Measurements from ENCODE around the gene SDCBP2. TPM values are rescaled to one million over a fixed set of nuclear protein-coding genes. Genes with fewer than 3 reads are reported as not detected.

The SDCBP2 gene
- total and polyA plus RNA-seq, 2 donors from 2014 or later = 10.3 to 18.3 TPM

DNA sequence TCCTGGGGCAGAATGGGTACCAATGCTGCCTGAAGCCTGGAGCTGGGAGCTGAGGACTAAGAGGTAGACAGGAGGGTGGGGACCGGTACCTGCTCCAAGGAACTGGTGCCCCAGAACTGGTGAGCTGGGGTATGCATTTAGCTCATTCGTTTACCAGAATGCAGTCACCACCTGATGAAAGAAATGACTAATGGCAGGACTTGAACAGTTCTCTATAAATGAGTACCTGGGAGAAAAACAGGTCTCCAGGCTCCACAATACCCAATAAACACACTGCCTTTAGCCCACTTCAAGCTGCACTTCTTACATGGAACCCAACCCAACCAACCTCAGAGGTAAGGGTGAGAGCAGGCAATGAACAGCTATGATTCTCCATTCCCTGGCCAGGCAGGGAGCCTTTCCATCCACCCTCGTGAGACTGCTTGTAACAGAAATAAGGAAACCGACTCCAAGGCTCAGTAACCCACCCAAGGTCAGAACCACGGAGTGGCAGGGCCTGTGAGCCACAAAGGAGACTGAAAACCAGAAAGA is 48.5 kb upstream of the SDCBP2 start:
- Histone ChIP-seq H3K9me3 (ENCODE audit: control insufficient read depth in 2 of 3, insufficient read depth in 1 of 3, low read length in 3 of 3) (no peaks in the 10 kb centered on the region), H3K4me3 (ENCODE audit: low read length in 3 of 3) (no peak overlapping the region), H3K27me3 (ENCODE audit: control insufficient read depth, insufficient read depth, low read length) (no peaks in the 10 kb centered on the region), H3K36me3 (ENCODE audit: control insufficient read depth in 2 of 3, insufficient read depth in 3 of 3, low read length in 3 of 3) (peaks cover 0 to 14% (median 0%) of the 10 kb centered on the region in 3 donors), H3K4me1 (ENCODE audit: control insufficient read depth in 2 of 3, insufficient read depth in 2 of 3, low read depth in 1 of 3, low read length in 3 of 3) (peaks cover 0 to 28% (median 6%) of the 10 kb centered on the region in 3 donors), H3K27ac (ENCODE audit: low read depth in 2 of 2, low read length in 2 of 2) (peak overlapping the region in 1 of 2 donors; percentile 9), H3K9ac (ENCODE audit: low read length in 3 of 3) (no peak overlapping the region)
- DNase-seq = no peak
- TF ChIP-seq, protein P1, sequence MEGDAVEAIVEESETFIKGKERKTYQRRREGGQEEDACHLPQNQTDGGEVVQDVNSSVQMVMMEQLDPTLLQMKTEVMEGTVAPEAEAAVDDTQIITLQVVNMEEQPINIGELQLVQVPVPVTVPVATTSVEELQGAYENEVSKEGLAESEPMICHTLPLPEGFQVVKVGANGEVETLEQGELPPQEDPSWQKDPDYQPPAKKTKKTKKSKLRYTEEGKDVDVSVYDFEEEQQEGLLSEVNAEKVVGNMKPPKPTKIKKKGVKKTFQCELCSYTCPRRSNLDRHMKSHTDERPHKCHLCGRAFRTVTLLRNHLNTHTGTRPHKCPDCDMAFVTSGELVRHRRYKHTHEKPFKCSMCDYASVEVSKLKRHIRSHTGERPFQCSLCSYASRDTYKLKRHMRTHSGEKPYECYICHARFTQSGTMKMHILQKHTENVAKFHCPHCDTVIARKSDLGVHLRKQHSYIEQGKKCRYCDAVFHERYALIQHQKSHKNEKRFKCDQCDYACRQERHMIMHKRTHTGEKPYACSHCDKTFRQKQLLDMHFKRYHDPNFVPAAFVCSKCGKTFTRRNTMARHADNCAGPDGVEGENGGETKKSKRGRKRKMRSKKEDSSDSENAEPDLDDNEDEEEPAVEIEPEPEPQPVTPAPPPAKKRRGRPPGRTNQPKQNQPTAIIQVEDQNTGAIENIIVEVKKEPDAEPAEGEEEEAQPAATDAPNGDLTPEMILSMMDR (IDR thresholded peaks at IDR 0.05; ENCODE audit: borderline replicate concordance, extremely low read depth, insufficient read depth) = no peak
- intact Hi-C loops (cut with DNase I) = no loop called here
- FAIRE-seq = no peak

DNA sequence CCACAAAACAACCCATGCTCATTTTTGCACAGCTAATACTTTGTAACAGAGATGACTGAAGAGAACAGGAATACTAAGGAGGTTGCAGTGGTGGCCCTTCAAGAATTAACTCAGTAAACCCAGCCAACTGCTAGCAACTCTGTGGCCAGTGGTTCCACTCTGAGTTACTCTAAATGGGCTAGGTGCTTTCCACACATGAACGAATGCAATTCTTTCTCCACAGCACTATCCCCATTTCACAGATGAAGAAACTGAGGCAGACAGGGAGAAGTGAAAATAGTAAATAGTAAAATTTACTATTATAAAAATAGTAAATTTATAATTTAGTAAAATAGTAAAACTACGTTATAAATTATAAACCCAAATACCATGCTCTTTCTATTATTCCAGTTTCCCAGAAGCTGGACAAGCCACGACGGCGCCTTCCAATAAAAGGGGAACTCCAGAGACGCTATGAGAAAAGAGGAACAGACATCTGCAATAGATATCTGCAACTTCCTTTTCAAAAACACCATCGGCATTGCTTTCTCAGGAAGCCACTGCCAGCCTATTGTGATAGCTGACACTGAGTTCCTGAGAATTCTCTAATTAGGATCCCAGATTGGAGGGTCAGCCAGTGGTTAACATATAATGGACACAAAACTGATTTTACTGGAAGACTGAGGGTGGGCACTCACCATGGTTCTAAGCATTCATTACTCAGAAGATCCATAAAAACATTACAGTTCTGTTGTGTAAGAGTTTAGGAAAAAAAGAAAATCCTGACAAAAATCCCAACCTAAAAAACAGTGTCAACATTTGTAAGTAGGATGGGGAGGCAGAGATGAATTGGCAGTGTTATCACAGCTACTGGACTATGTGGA is 47.7 kb upstream of the SDCBP2 start:
- Histone ChIP-seq H3K9ac (ENCODE audit: low read length in 3 of 3) (no peak overlapping the region), H3K27me3 (ENCODE audit: control insufficient read depth, insufficient read depth, low read length) (no peaks in the 10 kb centered on the region), H3K36me3 (ENCODE audit: control insufficient read depth in 2 of 3, insufficient read depth in 3 of 3, low read length in 3 of 3) (peaks cover 0 to 21% (median 2%) of the 10 kb centered on the region in 3 donors), H3K4me1 (ENCODE audit: control insufficient read depth in 2 of 3, insufficient read depth in 2 of 3, low read depth in 1 of 3, low read length in 3 of 3) (peaks cover 0 to 23% (median 6%) of the 10 kb centered on the region in 3 donors), H3K27ac (ENCODE audit: low read depth in 2 of 2, low read length in 2 of 2) (peak overlapping the region in 1 of 2 donors; percentile 52), H3K4me3 (ENCODE audit: low read length in 3 of 3) (no peak overlapping the region), H3K9me3 (ENCODE audit: control insufficient read depth in 2 of 3, insufficient read depth in 1 of 3, low read length in 3 of 3) (no peaks in the 10 kb centered on the region)
- DNase-seq (no peak), FAIRE-seq (no peak)
- TF ChIP-seq, protein P1 (IDR thresholded peaks at IDR 0.05; ENCODE audit: borderline replicate concordance, extremely low read depth, insufficient read depth) = no peak
- intact Hi-C loops (cut with DNase I) = no loop called here

DNA sequence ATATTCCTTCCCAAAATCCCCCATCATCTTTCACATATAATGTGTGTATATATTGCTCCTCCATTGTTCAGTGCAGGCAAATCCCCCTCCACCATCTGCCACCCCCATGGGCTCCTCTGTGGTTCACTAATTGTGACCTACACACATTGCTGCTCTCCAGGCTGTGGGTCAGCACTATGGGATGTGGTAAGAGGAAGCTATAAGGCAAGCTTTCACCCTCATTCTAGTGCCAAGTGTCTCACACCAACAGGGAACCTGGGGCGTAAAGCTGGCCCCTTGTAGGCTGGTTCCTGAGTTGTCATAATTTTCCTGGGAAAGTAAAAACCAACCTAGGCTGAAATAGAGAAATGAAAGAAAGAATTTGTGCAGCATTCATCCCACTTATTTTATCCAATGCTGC is 47.1 kb upstream of the SDCBP2 start:
- FAIRE-seq (no peak), DNase-seq (no peak)
- intact Hi-C loops (cut with DNase I) = no loop called here
- Histone ChIP-seq H3K27ac (ENCODE audit: low read depth in 2 of 2, low read length in 2 of 2) (peak overlapping the region; percentile 26 to 52), H3K9ac (ENCODE audit: low read length in 3 of 3) (no peak overlapping the region), H3K4me1 (ENCODE audit: control insufficient read depth in 2 of 3, insufficient read depth in 2 of 3, low read depth in 1 of 3, low read length in 3 of 3) (peaks cover 0 to 23% (median 6%) of the 10 kb centered on the region in 3 donors), H3K9me3 (ENCODE audit: control insufficient read depth in 2 of 3, insufficient read depth in 1 of 3, low read length in 3 of 3) (no peaks in the 10 kb centered on the region), H3K27me3 (ENCODE audit: control insufficient read depth, insufficient read depth, low read length) (no peaks in the 10 kb centered on the region), H3K4me3 (ENCODE audit: low read length in 3 of 3) (no peak overlapping the region), H3K36me3 (ENCODE audit: control insufficient read depth in 2 of 3, insufficient read depth in 3 of 3, low read length in 3 of 3) (peaks cover 0 to 26% (median 2%) of the 10 kb centered on the region in 3 donors)
- TF ChIP-seq, protein P1 (IDR thresholded peaks at IDR 0.05; ENCODE audit: borderline replicate concordance, extremely low read depth, insufficient read depth) = no peak

All from kidney (tissue), 14 donors.